Endothelial cell (in vitro differentiated cells): ENCODE data around the gene GRIA2. TPM values are rescaled to one million over a fixed set of nuclear protein-coding genes. Genes with fewer than 3 reads are reported as not detected.

Experiments
- DNase-seq: peaks from one replicate; pipeline ENCODE4 v3.0.0; 2021; ENCODE audit warnings: low spot score
- H3K27ac Mint-ChIP-seq: one replicate; pipeline ENCODE4 v1.8.0; 2021; ENCODE audit warnings: mixed read lengths, inconsistent platforms; ENCODE audit not compliant: unreplicated experiment
- H3K27me3 Mint-ChIP-seq: one replicate; pipeline ENCODE4 v1.8.0; 2021; ENCODE audit warnings: mild to moderate bottlenecking, moderate library complexity, mixed read lengths, inconsistent platforms; ENCODE audit not compliant: unreplicated experiment
- H3K36me3 Mint-ChIP-seq: one replicate; pipeline ENCODE4 v1.8.0; 2021; ENCODE audit warnings: mild to moderate bottlenecking, low read depth, mixed read lengths, inconsistent platforms; ENCODE audit not compliant: unreplicated experiment
- H3K4me1 Mint-ChIP-seq: one replicate; pipeline ENCODE4 v1.8.0; 2021; ENCODE audit warnings: mild to moderate bottlenecking, mixed read lengths, inconsistent platforms; ENCODE audit not compliant: unreplicated experiment
- H3K4me3 Mint-ChIP-seq: one replicate; pipeline ENCODE4 v1.8.0; 2021; ENCODE audit warnings: mild to moderate bottlenecking, mixed read lengths, inconsistent platforms; ENCODE audit not compliant: unreplicated experiment
- H3K9me3 Mint-ChIP-seq: one replicate; pipeline ENCODE4 v1.8.0; 2021; ENCODE audit warnings: mixed read lengths, inconsistent platforms; ENCODE audit not compliant: unreplicated experiment
- CTCF ChIP-seq: fragments of 200-600 bp; sonication (generic); IDR thresholded peaks from one replicate; pipeline ENCODE4 v1.5.0; 2021; ENCODE audit warnings: antibody characterized with exemption; ENCODE audit not compliant: unreplicated experiment
- total RNA-seq: library from RNA; stranded (reverse); fragmentation: NEBNext Ultra II Directional; extraction: Animal tissue kit (Norgen Biotek cat#: 25700); gene quantifications from one replicate; pipeline ENCODE4 v1.2.1, GENCODE V29; 2021; ENCODE audit not compliant: unreplicated experiment

The GRIA2 gene
- total RNA-seq, 1 donor from 2014 or later = 0.13 TPM

- no peak for TF ChIP-seq CTCF
- Mint-ChIP-seq H3K9me3 (no peaks in the 10 kb centered on the region), H3K4me1 (no peaks in the 10 kb centered on the region), H3K36me3 (no peaks in the 10 kb centered on the region), H3K27ac (no peak overlapping the region), H3K4me3 (no peak overlapping the region), H3K27me3 (no peaks in the 10 kb centered on the region)
- no peak for DNase-seq
Measured at GRCh38 chr4:157291071-157291470, 70.5 kb downstream of the GRIA2 start.

GRCh38 chr4:157293673-157294072 is 73.1 kb downstream of the GRIA2 start:
- no peak for DNase-seq
- Mint-ChIP-seq H3K9me3 (no peaks in the 10 kb centered on the region), H3K27ac (no peak overlapping the region), H3K4me1 (no peaks in the 10 kb centered on the region), H3K4me3 (no peak overlapping the region), H3K27me3 (no peaks in the 10 kb centered on the region), H3K36me3 (no peaks in the 10 kb centered on the region)
- TF ChIP-seq CTCF = no peak

GRCh38 chr4:157294575-157294974 is 74.0 kb downstream of the GRIA2 start:
- no peaks in the 10 kb centered on the region for H3K36me3 Mint-ChIP-seq
- no peak for DNase-seq
- no peak for TF ChIP-seq CTCF
- H3K4me3 Mint-ChIP-seq = no peak overlapping the region
- no peaks in the 10 kb centered on the region for H3K4me1 Mint-ChIP-seq
- no peaks in the 10 kb centered on the region for H3K27me3 Mint-ChIP-seq
- H3K9me3 Mint-ChIP-seq = no peaks in the 10 kb centered on the region
- H3K27ac Mint-ChIP-seq = no peak overlapping the region

GRCh38 chr4:157300701-157301100 is 80.2 kb downstream of the GRIA2 start:
- Mint-ChIP-seq H3K4me1 (no peaks in the 10 kb centered on the region), H3K27ac (no peak overlapping the region), H3K36me3 (no peaks in the 10 kb centered on the region), H3K9me3 (no peaks in the 10 kb centered on the region), H3K4me3 (no peak overlapping the region), H3K27me3 (no peaks in the 10 kb centered on the region)
- DNase-seq = no peak
- TF ChIP-seq CTCF = no peak

- H3K4me1 Mint-ChIP-seq = no peaks in the 10 kb centered on the region
- H3K9me3 Mint-ChIP-seq = no peaks in the 10 kb centered on the region
- H3K27ac Mint-ChIP-seq = no peak overlapping the region
- no peak for DNase-seq
- H3K27me3 Mint-ChIP-seq = no peaks in the 10 kb centered on the region
- no peak overlapping the region for H3K4me3 Mint-ChIP-seq
- H3K36me3 Mint-ChIP-seq = no peaks in the 10 kb centered on the region
- no peak for TF ChIP-seq CTCF
Measured at GRCh38 chr4:157303471-157303960, 83.0 kb downstream of the GRIA2 start.
